OCI-M2 (cell line): ENCODE data around the gene PPP2R5B.

ENCODE experiments used
- DNase-seq: peaks from one replicate; lab custom pipeline; 2025; ENCODE audit not compliant: unreplicated experiment; lab: John Stamatoyannopoulos, UW

The PPP2R5B gene

DNA sequence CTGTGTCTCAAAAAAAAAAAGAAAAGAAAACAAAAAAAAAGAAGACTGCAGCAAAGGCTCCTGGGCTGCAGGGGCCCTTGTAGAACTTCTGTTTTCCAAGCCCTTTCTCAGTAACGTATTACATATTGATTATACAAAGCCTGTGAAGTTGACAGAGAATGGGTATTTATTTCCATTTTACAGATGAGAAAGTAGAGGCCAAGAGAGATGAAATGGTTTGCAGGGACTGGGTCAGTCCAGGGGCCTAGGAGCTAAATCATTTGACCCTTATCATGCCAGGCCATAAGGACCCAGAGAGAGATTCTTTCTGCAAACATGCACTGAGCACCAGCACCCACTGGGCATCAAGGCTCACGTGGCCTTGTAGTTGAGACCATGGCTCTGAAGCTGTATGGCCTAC lies 4.5 kb downstream of the PPP2R5B start:
- no peak for DNase-seq

DNA sequence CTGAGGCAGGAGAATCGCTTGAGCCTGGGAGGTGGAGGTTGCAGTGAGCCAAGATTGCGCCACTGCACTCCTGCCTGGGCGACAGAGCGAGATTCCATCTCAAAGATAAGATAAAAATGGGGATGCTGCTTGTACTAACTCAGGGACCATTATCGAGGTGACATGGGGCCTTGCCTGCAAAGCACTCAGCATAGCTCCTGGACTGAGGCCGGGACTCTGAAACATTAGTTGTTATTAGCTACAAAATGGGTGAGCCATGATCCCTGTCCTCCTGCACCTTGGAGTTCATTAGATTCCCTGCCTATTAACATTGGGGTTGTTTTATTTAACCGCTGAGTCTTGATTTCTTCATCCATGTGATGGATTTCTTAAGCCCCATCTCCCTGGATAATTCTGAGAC lies 5.1 kb downstream of the PPP2R5B start:
- no peak for DNase-seq

DNA sequence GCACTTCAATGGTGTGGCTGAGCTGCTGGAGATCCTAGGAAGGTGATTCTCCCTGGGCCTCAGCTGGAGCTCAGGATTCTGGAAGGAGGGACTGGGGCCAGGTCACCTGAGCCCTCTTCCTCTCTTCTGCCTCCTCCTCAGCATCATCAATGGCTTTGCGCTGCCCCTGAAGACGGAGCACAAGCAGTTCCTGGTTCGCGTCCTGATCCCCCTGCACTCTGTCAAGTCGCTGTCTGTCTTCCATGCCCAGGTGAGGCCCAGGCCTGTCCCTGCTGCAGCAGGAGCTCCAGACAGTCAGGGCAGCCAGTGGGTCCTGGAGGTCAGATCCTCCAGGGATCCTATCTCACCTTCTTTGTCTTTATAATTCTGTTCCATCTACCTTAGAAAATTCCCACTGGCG lies 5.9 kb downstream of the PPP2R5B start:
- no peak for DNase-seq

DNA sequence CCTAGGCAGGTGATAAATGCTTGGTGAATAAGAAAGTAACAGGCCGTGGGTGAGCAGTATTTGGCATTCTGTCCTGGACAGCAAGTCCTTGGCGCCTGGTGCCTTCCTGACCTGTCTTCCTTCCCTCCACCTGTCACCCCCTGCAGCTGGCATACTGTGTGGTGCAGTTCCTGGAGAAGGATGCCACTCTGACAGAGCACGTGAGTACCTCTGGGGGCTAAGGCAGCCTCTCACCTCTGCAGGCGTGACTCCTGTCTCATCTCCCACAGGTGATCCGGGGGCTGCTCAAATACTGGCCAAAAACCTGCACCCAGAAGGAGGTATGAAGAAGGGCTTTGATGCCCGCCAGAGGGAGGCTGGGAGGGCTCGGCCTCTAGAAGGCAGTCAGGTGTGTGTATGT lies 6.8 kb downstream of the PPP2R5B start:
- DNase-seq = no peak

DNA sequence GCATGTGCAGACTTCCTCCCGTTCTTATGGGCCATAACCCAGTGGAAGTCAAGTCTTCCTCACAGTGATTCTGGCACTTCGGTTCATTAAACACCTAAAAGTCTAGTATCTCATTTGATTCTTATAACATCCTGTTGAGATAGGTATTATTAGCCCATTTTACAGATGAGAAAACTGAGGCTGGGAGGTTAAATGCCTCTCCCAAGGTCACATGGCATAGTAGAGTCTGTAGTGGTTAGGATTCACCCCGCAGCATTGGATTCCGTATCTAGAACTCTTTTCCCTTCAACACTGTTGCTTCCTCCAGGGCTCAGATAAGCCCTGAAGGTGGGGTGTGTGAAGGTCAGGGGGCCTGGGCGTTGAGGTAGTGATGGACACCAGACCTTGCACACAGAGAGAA lies 7.8 kb downstream of the PPP2R5B start:
- DNase-seq = no peak

DNA sequence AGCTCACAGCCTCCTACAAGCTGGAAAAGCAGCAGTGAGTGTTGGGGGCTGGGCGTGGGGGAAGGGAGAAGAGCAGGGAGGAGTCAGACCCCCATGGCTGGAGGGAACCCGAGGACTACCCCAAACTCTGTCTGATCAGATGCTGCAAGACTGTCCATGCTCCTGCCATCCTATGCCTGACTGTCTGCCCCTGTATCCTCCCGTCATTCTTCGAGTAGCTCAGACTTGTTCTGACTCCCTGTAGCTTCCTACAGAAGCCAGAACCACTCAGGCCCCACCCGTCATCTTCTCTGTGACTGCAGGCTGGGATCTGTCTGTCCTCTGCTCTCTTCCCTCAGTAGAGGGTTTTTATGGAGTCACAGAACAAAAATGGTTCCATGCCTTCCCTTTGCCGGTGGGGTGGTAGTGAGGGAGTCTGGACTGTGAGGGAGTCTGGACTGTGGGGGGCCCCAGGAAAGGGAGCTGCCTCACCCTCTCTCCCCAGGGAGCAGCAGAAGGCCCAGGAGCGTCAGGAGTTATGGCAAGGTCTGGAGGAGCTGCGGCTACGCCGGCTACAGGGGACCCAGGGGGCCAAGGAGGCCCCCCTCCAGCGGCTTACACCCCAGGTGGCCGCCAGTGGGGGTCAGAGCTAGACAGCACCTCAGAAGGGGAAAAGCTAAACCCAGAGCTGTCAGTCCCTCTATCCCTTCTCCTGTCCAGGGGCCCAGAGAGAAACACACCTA lies 8.9 kb downstream of the PPP2R5B start:
- no peak for DNase-seq

DNA sequence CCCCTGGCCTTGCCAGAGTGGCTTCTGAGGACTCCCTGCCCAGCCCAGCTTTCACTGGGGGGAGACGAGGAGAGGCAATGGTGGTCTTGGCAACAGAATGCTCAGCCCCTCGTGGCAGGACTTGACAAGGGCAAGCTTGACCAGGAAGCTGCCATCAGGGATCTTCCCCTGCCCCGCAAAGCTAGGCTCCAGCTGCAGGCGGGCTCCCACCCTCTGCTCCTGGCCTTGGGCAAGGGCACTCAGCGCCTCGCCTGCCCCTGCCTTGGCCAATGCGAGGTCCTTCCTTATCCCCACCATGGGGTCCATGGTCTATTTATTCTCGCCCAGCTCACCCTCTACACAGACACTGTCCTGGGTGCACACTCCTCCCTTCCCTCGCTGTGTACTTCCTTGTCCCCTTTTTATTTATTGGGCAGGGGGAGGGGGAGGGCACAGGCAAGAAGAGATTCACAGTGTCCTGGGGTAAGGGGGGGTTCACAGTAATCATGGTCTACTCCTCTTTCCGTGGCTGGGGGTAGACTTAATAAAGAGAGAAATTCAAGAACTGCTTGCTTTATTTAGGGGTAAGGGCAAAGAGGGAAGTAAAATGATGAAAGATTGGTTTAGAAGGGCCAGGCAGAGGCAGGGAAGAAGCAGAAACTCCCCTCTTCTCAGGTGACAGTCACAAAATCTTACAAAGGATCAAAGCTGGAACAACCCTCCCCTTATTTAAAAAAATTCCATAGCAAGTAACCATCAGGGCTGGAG lies 9.6 kb downstream of the PPP2R5B start:
- no peak for DNase-seq

DNA sequence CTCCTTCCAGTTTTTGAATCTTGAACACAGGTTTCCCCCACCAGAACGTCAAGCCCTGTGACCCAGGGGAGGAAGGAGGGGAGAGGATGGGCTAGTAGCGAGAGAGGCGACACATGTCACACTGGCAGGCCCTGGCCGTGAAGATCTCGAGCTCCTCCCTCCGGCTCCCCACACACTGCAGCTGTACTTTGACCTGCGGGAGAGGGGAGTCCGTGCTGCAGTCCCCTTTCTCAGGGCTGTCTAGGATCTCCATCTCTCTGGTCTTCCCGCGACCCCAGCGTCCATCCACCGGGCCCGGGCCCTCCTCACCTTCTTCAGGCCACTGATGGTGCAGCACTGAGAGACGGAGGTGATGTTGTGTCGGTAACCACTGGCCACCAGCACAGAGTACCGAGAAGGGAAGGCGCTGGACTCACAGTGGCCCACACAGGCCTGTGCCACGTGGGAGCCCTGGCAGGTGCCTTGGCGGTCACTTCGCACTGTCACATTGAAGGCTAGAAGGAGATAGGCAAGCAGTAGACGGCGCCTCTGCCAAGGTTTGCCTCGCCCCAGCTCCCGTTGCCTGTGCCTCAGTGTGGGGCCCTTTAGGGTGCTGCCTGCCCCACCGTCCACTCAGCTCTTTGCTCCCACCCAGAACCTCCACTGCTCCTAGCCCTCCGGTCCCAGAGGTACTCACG lies 10.3 kb downstream of the PPP2R5B start:
- no peak for DNase-seq

DNA sequence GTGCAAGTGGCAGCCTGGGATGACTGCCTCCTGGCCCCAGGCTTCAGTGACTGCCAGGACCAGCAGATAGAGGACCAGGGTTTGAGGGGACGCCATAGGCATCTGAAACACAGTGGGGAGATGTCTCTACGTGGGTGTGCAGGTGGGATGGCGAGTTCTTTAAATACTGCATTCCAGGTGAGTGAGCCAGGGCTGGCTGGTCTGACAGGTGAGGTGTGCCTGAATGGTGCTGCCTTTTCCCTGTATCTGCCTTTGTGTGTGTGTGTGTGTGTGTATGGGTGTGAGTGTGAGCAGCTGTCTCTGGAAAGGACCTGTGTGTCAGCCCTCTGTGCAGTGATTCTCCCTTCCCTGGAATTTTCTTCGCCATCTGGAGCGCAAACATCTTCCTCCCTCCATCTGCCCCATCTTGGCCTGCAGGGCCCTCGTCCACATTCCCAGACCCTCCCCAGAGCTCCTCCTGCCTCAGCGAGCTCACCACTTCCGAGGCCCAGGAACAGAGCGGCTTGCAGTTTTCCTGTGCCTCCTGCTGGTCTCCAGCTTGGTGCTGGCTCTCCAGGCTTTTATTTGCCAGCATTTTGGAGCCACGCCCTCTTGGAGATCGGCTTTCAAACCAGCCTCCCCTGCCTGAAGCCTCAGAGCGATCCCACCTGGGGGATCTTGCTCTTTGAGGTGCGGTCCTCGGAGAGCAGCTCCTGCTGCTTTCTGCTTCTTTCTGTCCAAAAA lies 11.0 kb downstream of the PPP2R5B start, which contains the start of gene GPHA2:
GPHA2 (minus strand) TSS at position 535 of the 723 bp plus-strand sequence; CDS start at position 102, 433 bp downstream.
- DNase-seq = no peak

DNA sequence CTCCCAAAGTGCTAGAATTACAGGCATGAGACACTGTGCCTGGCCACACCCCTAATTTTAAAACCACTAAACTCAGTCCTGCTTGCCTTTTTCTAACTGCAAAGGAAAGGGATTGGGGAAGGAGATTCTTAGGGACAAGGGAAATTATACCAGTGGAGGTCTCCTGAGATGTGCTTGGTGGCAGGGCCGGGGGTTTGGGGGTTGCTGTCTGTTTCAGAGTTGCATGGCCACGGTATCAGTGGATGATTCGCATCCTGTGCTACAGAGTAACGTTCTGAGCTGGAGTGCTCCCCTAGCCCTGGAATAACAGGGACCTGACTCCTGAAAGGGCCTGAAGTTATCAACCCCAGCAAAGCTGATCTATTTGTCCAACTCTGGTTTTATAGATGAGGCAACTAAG lies 12.1 kb downstream of the PPP2R5B start:
- no peak for DNase-seq

DNA sequence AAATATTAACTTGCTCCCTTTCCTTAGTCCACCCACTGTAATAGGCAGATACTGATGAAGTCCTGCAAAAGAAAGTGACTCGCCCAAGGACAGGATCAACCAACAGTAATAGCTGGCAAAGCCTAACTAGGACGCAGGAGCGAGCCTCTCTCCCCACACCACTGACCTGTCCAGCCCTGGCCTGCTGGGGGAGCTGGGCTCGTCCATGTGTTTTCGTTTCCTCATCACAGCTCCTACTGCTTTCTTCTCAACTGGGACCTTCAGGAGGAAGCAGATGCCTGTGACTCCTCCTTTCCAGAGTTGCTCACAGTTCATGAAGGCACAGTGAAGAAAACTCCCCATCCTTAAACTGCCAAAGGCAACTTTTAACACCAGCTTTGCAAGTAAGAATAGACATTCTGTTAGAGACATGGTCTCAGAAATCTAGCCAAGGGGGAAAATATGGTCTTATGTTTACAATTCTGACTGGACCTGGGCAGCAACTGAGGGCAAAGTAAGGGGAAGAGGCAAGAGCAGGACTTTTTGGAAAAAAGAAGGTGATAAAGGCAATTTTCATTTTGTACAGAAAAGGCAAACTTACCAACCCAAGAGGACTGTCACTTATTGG lies 22.8 kb downstream of the PPP2R5B start:
- DNase-seq = no peak

DNA sequence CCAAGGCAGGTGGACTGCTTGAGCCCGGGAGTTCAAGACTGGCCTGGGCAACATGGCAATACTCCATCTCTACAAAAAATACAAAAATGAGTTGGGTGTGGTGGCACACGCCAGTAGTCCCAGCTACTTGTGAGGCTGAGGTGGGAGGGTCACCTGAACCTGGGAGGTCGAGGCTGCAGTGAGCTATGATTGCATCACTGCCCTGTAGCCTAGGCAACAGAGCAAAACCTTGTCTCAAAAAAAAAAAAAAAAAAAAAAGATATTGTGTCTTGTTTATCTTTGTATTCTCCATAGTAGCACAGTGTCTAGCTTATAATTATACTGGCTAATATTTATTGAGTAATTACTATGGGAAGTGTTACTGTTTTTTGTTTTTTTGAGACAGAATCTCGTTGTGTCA lies 27.0 kb downstream of the PPP2R5B start:
- DNase-seq = no peak

DNA sequence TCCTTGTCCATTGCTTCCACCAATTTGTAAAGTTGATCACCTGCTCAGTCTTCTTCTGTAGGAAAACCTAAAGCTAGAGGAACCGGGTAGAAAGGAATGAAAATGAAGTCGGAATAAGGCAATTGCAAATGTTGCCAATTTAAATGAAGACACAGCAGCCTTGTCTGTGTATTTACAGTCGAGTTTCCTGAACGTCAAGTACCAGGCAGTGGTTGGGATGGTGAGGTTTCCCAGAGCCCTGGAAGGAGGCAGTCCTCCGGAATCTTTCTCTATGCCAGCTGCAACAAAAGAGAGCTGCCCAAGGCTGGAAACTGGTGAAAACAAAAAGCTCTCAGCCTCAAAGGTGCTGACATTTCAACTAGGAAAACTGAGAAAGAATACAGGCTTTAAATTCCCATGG lies 29.7 kb downstream of the PPP2R5B start:
- no peak for DNase-seq

DNA sequence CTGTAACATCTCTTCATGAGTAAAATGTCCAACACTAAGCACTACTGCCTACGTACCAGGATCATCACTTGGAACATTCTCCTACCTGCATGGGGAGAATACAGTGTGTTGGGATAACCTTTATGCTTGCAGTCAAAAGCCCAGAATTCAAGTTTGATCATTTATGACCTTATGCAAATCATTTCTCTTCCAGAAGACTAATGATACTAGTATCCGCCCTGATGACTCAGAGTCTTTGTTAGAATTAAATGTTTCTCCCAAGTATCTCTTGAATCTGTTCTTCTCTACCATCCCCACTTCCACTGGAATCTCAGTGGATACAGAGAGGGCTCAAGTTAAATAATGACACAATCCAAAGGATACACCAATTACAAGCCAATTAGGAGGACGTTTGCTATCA lies 35.0 kb downstream of the PPP2R5B start:
- DNase-seq = no peak

DNA sequence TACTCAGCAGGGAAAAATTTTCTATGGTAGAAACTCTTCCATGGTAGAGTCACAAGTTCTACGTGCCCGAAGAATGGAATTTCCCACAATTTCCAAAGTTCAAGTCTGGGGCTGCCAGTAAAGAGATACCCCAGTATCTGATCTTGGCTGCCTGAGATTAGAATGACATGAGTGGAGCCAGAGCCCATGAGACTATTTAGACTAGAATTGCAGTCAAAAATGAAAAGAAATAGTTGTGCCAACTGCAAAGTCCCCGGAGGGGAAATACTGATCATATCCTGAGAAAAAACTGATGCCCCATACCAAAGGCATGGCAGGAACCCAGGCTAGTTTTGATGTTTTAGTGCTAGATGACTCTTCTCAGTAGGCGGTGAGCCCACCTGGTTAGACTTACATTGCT lies 36.2 kb downstream of the PPP2R5B start:
- DNase-seq = no peak

DNA sequence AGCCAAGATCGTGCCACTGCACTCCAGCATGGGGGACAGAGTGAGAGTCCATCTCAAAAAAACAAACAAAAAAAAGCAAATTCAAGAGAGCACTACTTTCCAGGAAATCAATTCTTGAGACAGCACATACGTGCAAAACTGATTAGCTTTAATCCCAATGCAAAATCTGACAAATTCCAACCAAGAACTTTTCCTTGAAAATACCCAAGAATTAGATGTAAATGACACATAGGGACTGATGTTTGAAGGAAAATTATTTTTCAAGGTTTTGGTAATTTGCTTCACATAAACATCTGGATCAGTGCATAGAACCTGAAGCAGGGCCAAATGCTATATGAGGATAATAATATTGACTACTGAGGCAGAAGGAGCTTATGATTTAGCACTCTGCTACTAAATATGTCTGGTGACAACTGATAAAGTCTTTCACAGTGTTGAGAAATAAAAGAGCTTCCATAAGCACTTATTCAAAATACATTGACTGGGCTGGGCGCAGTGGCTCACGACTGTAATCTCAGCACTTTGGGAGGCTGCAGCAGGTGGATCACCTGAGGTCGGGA lies 38.7 kb downstream of the PPP2R5B start:
- DNase-seq = no peak

DNA sequence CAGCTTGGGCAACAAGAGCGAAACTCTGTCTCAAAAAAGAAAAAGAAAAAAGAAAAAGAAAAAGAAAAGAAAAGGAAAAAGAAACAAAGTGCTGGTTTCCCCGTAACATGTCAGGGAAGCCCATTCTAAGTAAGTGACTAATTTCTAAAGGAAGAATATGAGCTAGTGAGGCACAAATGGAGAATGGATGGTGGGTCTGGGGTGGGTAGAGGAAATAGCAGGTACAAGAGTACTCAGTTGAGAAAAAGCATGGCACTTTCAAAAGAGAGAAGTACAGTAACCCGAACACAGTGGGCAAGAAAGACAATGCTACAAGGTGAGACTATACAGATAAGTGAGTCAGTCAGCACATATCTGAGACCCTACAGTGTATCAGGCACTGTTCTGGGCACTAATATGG lies 42.9 kb downstream of the PPP2R5B start:
- DNase-seq = no peak

DNA sequence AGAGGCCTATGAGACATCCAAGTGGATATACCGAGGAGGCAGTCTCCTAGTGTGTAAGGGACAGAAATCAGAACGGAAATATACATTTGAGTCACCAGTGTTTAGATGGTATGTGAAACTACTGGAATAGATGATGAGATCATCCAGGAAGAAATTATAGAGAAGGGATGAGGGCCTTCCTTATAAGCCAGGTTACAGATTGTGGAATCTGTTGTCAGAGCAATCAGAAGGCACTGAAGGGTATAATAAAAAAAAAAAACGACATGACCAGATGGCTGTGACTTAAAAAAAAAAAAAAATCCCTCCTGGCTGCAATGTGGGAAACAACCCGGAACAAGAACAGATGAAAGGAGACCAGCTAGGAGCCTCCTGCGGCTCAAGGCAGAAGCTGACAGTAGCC lies 44.7 kb downstream of the PPP2R5B start:
- DNase-seq = no peak

DNA sequence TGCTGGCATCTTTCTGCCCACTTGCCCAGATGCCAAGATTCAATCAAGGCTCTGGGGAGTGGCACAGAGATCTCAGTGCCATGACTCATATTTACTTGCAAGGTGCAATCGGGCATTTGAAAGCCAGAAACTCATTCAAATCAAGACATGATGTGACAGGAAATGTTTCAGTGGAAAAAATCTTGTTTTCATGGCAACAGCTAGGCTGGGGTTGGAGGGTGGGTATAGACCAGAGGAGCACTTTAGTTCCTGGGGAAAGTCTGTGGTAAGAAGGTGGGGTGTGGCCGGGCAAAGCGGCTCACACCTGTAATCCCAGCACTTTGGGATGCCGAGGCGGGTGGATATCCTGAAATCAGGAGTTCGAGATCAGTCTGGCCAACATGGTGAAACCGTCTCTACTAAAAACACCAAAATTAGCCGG lies 46.3 kb downstream of the PPP2R5B start:
- no peak for DNase-seq

DNA sequence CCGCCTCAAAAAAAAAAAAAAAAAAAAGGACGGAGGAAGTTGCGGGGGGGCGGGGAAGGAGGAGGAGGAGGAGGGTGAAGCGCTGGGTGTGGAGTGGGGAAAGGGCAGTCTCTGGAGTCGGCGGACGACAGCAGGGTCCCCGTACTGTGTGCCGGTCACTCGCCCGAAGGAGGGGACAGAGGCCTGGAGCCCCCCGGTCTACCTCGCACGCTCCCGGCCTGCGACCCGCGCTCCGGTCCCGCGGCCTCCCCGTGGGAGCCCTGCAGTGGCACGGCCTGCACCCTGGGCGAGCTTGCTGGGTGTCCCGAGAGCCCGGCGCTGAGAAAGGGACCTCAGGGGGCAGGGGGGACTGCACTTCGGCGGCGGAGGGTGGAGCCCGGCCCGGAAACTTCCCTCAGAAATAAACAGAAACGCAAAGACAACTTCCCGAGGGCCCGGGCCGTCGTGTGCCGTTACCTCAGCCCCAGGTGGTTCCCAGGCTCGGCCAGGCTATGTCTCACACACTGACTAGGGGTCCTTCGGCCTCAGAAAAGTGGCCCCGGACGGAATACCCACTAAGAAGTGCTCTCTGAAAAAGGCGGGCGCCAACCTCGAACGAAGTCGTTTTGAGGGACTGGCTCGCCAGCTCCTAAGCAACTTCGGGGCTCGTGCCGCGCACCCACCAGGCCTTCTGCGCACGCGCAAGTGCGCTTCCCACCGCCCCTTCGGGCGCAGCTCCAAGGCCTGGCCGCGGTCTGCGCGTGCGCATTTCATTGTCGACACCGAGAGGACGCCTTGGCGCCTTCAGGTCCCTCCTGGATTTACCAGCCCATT lies 47.1 kb downstream of the PPP2R5B start, which contains the start of gene MAJIN:
MAJIN (minus strand) TSS at position 688 of the 813 bp plus-strand sequence. CDS start 12,703 bp downstream, outside the sequence.
- DNase-seq = peak; percentile 48
